DND-41 (cell line): Measurements from ENCODE around the gene KCNG2.

Source experiments
- CTCF ChIP-seq: IDR thresholded peaks from 2 replicates; pipeline ENCODE4 v1.5.1; 2012; ENCODE audit warnings: borderline replicate concordance, low read length, moderate library complexity, mild to moderate bottlenecking; ENCODE audit not compliant: poor library complexity, severe bottlenecking; ENCODE audit errors: extremely low read depth
- EZH2 ChIP-seq: IDR thresholded peaks from 3 replicates; pipeline ENCODE4 v1.6.1; 2012; ENCODE audit warnings: borderline replicate concordance, low read depth, mild to moderate bottlenecking, moderate library complexity, low read length, inconsistent platforms; ENCODE audit not compliant: severe bottlenecking

GRCh38 chr18:79812052-79812451 is 14.3 kb downstream of the KCNG2 start:
- TF ChIP-seq CTCF (no peak), EZH2 (no peak)
